ENCODE data around the gene ETV1.

The ETV1 gene

DNA sequence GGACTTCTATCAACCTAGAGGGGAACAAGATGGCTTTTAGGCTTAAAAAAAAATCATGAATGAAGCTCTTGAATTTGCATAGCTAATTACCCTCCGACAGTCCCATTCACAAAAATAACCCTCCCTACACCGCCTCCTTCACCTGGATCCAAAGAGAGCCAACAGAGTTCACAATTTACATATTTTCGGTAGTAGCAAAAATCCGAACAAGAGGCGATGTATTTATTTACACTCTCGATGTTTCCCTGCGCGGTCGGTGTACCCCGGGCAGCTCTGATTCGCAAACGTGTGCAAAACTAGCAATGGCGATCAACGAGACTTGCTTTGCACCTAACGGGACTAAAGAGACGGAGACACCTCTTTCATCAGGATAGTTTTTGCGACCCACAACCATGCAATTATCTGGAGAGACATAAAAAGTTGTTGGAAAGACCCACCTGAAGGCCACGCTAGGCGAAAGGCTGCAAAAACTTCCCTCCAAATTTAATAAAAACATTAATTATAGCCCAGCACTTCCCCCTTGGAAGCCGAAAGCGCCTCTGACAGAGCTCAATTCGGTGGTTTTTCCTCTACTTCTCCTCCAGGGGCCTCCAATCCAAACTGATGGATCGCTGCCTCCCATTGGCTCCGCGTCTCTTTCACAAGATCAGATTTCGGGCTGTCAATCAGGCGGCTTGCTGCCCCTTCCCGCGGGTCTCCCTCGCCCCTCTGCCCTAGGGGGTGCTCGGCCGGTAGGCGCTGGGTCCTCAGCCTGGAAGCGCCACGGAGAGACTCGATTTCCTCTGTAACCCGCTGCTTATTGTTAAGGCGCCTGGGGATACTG, at the start of gene ETV1:
Gene ETV1 (minus strand): TSS at position 541 of the 823 bp plus-strand sequence. CDS start 614 bp downstream, outside the sequence.
- peak within 1 kb of the TSS; percentile 86 for H3K9ac ChIP-seq (ENCODE audit: low read length)
- no peaks in the 10 kb centered on the region for H3K9me3 ChIP-seq (ENCODE audit: control insufficient read depth, low read length)
- no peaks in the 10 kb centered on the region for H3K27me3 ChIP-seq (replicated peaks; ENCODE audit: control insufficient read depth, insufficient read depth, low read length)
- peak within 1 kb of the TSS; percentile 93 for H3K4me3 ChIP-seq (ENCODE audit: low read length)
- H3K4me1 ChIP-seq (ENCODE audit: control insufficient read depth, insufficient read depth, low read length): peaks cover 29% of the 10 kb centered on the region
- DNase-seq (ENCODE audit: low read depth): peak; percentile 92
- no peaks in the 10 kb centered on the region for H3K36me3 ChIP-seq (ENCODE audit: control insufficient read depth, insufficient read depth, low read length, severe bottlenecking)

DNA sequence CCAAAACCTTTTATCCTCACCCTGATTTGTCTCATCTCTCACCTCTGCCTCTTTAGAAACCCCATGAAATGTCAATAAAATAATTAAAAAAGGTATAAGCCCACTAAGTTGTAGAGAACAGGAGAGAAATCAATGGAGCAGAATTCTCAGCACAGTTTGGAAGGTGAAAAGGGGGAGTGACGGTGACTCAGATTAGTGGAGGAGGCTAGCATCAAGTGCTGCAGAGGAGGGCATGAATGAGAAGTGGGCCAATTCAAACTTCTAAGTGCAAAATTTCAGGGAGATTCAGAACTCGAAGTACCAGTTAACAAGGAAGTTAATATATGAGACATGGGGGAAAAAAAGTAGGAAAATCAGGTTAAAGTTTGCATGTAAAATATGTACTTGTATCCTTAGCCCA, 34.9 kb upstream of the ETV1 start:
- H3K9ac ChIP-seq (ENCODE audit: low read length): no peak overlapping the region
- H3K36me3 ChIP-seq (ENCODE audit: control insufficient read depth, insufficient read depth, low read length, severe bottlenecking): no peaks in the 10 kb centered on the region
- no peaks in the 10 kb centered on the region for H3K27me3 ChIP-seq (replicated peaks; ENCODE audit: control insufficient read depth, insufficient read depth, low read length)
- no peak for DNase-seq (ENCODE audit: low read depth)
- H3K9me3 ChIP-seq (ENCODE audit: control insufficient read depth, low read length): peaks cover 8% of the 10 kb centered on the region
- no peaks in the 10 kb centered on the region for H3K4me1 ChIP-seq (ENCODE audit: control insufficient read depth, insufficient read depth, low read length)
- no peak overlapping the region for H3K4me3 ChIP-seq (ENCODE audit: low read length)

DNA sequence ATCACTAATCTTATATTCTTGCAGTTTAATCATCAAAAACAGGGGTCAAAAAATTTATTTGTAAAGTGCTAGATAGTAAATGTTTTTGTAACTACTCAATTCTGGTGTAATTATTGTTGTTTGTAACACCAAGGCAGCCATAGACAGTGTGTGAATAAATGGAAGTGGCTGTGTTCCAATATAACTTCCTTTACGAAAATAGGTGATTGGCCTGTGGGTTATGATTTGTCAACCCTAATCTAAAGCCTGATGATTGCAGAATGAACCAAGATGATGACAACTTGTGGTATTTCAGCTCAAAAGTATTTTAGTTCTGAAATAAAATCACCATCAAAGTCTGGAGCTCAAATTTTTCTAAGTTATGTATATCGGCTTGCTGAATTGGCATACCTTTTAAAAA, 34.4 kb upstream of the ETV1 start:
- no peak for DNase-seq (ENCODE audit: low read depth)
- Histone ChIP-seq H3K4me1 (ENCODE audit: control insufficient read depth, insufficient read depth, low read length) (no peaks in the 10 kb centered on the region), H3K4me3 (ENCODE audit: low read length) (no peak overlapping the region), H3K9me3 (ENCODE audit: control insufficient read depth, low read length) (peaks cover 12% of the 10 kb centered on the region), H3K27me3 (replicated peaks; ENCODE audit: control insufficient read depth, insufficient read depth, low read length) (no peaks in the 10 kb centered on the region), H3K36me3 (ENCODE audit: control insufficient read depth, insufficient read depth, low read length, severe bottlenecking) (no peaks in the 10 kb centered on the region), H3K9ac (ENCODE audit: low read length) (no peak overlapping the region)

DNA sequence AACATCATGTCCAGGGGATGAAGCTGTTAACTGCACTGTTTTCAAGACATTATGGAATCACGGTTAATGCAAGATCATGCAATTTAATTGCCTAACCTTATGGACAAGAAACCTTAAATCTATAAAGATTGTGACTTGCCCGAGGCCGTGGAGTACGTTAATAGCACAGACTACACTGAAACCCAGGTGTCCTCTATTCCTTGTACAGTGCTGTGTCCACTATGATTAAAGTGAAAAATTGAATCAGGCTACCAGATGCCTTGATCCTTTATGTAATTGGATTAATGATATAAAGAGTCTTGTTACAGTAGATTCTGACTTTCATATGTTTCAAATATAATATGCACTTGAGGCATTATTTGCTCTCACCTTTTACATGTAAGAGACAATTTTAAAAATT, 33.9 kb upstream of the ETV1 start:
- no peak for DNase-seq (ENCODE audit: low read depth)
- no peak overlapping the region for H3K4me3 ChIP-seq (ENCODE audit: low read length)
- no peaks in the 10 kb centered on the region for H3K27me3 ChIP-seq (replicated peaks; ENCODE audit: control insufficient read depth, insufficient read depth, low read length)
- H3K36me3 ChIP-seq (ENCODE audit: control insufficient read depth, insufficient read depth, low read length, severe bottlenecking): no peaks in the 10 kb centered on the region
- no peaks in the 10 kb centered on the region for H3K4me1 ChIP-seq (ENCODE audit: control insufficient read depth, insufficient read depth, low read length)
- H3K9me3 ChIP-seq (ENCODE audit: control insufficient read depth, low read length): peaks cover 12% of the 10 kb centered on the region
- H3K9ac ChIP-seq (ENCODE audit: low read length): no peak overlapping the region

DNA sequence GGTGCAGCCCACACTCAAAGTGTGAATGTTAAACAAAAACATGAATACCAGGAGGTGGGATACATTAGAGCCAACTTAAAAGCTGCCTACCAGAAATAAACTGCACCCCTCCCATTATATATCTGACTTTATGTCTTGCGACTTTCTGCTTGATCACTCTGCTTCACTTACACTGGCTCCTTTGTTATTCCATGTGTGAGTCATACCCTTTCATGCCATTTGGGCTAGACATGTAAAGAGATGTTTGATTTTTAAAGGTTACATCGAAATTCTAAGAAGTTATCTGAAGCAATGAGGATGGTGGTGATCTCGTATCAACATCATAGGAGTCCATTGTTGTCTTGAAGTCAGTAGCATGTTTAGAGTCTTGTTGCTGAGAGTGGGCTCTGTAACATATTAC, 31.6 kb upstream of the ETV1 start:
- Histone ChIP-seq H3K9ac (ENCODE audit: low read length) (no peak overlapping the region), H3K36me3 (ENCODE audit: control insufficient read depth, insufficient read depth, low read length, severe bottlenecking) (no peaks in the 10 kb centered on the region), H3K4me1 (ENCODE audit: control insufficient read depth, insufficient read depth, low read length) (no peaks in the 10 kb centered on the region), H3K4me3 (ENCODE audit: low read length) (no peak overlapping the region), H3K9me3 (ENCODE audit: control insufficient read depth, low read length) (peaks cover 12% of the 10 kb centered on the region), H3K27me3 (replicated peaks; ENCODE audit: control insufficient read depth, insufficient read depth, low read length) (no peaks in the 10 kb centered on the region)
- peak; percentile 53 for DNase-seq (ENCODE audit: low read depth)

DNA sequence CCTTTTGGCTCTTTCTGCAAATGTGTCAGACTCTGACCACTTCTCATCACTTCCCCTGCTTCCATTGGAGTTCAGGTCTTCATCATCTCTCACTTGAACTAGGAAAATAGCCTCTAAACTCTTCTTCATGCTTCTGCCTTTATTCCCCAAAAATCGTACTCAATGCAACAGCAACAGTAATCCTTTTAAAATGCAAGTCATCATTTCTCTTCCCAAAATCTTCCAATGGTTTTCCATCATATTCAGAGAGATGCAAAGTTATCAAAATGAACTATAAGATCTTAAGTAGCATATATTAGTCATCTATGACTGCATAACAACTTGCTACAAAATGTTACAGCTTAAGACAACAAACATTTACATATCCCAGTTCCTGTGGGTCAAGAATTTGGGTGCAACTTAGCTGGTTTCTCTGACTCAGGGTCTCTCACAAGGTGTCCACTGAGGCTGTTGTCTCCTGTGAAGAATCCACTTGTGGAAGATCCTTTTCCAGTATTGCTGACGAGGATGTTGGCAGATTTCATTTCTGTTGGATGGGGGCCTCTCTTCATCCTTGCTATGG, 31.0 kb upstream of the ETV1 start:
- peak; percentile 2 for DNase-seq (ENCODE audit: low read depth)
- H3K4me1 ChIP-seq (ENCODE audit: control insufficient read depth, insufficient read depth, low read length): no peaks in the 10 kb centered on the region
- no peaks in the 10 kb centered on the region for H3K27me3 ChIP-seq (replicated peaks; ENCODE audit: control insufficient read depth, insufficient read depth, low read length)
- no peaks in the 10 kb centered on the region for H3K36me3 ChIP-seq (ENCODE audit: control insufficient read depth, insufficient read depth, low read length, severe bottlenecking)
- H3K4me3 ChIP-seq (ENCODE audit: low read length): no peak overlapping the region
- no peak overlapping the region for H3K9ac ChIP-seq (ENCODE audit: low read length)
- H3K9me3 ChIP-seq (ENCODE audit: control insufficient read depth, low read length): peaks cover 12% of the 10 kb centered on the region

DNA sequence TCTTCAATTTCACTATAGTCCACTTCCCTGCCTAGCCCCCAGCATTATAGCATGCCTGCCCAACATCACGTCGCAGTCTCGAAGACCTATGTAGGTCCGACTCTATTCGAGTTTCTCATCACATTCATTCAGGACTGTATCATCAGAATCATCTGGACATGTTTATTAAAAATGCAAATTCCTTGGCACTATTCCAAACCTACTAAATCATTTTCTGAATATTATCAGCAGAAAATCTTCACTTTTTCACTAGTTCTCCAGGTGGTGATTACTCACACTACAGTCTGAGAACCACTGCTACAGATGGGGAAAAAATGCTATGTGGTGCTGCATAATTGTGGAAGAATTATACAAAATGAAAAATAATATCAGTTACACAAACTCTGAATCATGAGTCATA, 29.3 kb upstream of the ETV1 start:
- no peak for DNase-seq (ENCODE audit: low read depth)
- H3K4me3 ChIP-seq (ENCODE audit: low read length): no peak overlapping the region
- H3K9me3 ChIP-seq (ENCODE audit: control insufficient read depth, low read length): peaks cover 12% of the 10 kb centered on the region
- no peaks in the 10 kb centered on the region for H3K27me3 ChIP-seq (replicated peaks; ENCODE audit: control insufficient read depth, insufficient read depth, low read length)
- H3K4me1 ChIP-seq (ENCODE audit: control insufficient read depth, insufficient read depth, low read length): no peaks in the 10 kb centered on the region
- no peak overlapping the region for H3K9ac ChIP-seq (ENCODE audit: low read length)
- H3K36me3 ChIP-seq (ENCODE audit: control insufficient read depth, insufficient read depth, low read length, severe bottlenecking): no peaks in the 10 kb centered on the region

DNA sequence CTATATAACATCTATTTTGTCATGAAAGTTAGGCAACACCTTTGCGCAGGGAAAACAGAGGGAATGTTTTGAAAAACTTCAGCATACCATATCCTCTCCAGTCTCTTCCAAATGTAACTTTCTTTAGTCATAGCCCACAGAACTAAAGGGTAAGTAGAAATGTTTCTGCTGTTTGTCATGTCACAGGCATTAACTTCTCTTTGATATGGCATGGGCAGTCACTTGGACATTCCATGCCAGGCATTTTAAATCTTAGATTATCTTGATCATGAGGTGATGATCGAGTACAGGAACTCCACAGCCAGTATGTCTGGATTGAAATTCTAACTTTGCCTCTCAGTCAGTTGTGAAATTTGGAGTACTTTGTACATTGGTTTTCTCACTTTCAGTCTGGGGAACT, 27.5 kb upstream of the ETV1 start:
- no peaks in the 10 kb centered on the region for H3K4me1 ChIP-seq (ENCODE audit: control insufficient read depth, insufficient read depth, low read length)
- DNase-seq (ENCODE audit: low read depth): peak; percentile 40
- H3K36me3 ChIP-seq (ENCODE audit: control insufficient read depth, insufficient read depth, low read length, severe bottlenecking): no peaks in the 10 kb centered on the region
- no peak overlapping the region for H3K4me3 ChIP-seq (ENCODE audit: low read length)
- peaks cover 12% of the 10 kb centered on the region for H3K9me3 ChIP-seq (ENCODE audit: control insufficient read depth, low read length)
- H3K27me3 ChIP-seq (replicated peaks; ENCODE audit: control insufficient read depth, insufficient read depth, low read length): no peaks in the 10 kb centered on the region
- no peak overlapping the region for H3K9ac ChIP-seq (ENCODE audit: low read length)

DNA sequence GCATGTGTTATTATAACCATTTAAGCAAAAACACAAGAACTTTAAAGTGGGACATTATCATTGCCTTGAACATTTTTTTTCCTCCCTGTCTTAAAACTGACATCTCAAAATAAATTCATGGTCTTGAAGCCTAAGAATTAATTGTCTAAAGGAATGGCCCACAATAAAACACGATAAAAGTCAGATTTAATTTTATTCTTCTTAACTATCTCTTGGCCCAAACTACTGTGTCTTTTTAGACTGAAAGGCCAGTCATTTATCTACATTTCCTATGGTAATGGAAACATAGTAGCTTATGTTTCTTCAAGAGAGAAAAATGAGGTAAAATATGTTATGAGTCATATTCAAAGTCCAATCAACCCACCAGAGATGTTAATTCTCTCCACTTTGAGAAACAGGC, 24.4 kb upstream of the ETV1 start:
- peak; percentile 16 for DNase-seq (ENCODE audit: low read depth)
- no peaks in the 10 kb centered on the region for H3K36me3 ChIP-seq (ENCODE audit: control insufficient read depth, insufficient read depth, low read length, severe bottlenecking)
- no peak overlapping the region for H3K9ac ChIP-seq (ENCODE audit: low read length)
- H3K4me3 ChIP-seq (ENCODE audit: low read length): no peak overlapping the region
- H3K27me3 ChIP-seq (replicated peaks; ENCODE audit: control insufficient read depth, insufficient read depth, low read length): no peaks in the 10 kb centered on the region
- H3K4me1 ChIP-seq (ENCODE audit: control insufficient read depth, insufficient read depth, low read length): no peaks in the 10 kb centered on the region
- no peaks in the 10 kb centered on the region for H3K9me3 ChIP-seq (ENCODE audit: control insufficient read depth, low read length)

DNA sequence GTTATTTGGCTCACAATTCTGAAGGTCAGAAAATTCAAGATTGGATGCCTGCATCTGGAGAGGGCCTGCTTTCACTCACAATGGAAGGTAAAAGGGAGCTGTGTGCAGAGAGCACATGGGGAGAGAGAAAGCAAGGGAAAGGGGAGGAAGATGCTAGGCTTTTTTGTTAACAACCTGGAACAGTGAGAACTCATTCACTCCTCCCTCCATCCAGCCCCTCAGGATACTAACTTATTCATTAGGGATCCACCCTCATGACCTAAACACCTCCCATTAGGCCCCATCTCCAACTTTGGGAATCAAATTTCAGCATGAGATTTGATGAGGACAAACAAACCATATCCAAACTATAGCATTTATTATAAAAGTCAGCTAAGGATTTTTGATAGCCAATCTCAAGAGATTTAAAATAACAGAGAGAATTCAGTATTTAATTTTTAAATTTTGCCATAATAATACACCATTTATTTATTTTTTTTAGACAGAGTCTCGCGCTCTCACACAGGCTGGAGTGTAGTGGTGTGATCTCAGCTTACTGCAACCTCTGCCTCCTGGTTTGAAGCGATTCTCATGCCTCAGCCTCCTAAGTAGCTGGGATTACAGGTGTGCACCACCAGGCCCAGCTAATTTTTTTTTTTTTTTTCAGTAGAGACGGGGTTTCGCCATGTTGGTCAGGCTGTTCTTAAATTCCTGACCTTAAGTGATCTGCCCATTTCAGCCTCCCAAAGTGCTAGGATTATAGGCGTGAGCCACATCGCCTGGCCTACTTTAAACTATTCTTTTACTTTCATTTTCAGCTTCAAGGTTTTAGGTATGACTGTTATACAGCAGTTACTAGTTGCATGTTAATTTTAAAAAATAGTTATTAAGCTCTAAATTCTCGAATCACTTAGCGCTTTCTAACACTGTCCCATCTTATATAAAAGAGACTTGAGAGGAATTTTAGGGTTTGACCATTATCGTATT, 20.3 kb upstream of the ETV1 start:
- H3K9me3 ChIP-seq (ENCODE audit: control insufficient read depth, low read length): no peaks in the 10 kb centered on the region

DNA sequence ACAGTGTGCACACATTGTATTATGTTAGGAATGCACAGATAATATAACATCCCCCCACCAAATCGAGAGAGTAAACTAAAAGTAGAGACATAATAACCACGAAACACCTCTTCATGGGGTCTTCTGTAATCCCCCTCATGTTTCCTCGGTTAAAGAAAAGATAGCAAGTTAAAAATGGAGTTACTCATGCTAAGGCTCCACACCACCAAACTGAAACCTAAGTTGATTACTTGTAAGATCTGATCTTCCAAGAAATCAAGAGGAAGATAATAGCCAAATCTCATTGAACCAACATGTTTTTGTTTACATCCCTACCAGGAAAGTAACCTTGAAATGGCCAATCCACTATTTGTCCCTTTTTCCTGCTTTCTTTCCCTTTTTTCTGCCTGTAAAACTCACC, 11.7 kb upstream of the ETV1 start:
- H3K4me1 ChIP-seq (ENCODE audit: control insufficient read depth, insufficient read depth, low read length): peaks cover 16% of the 10 kb centered on the region
- no peak for DNase-seq (ENCODE audit: low read depth)
- no peaks in the 10 kb centered on the region for H3K9me3 ChIP-seq (ENCODE audit: control insufficient read depth, low read length)
- no peak overlapping the region for H3K4me3 ChIP-seq (ENCODE audit: low read length)
- no peaks in the 10 kb centered on the region for H3K36me3 ChIP-seq (ENCODE audit: control insufficient read depth, insufficient read depth, low read length, severe bottlenecking)
- no peaks in the 10 kb centered on the region for H3K27me3 ChIP-seq (replicated peaks; ENCODE audit: control insufficient read depth, insufficient read depth, low read length)
- no peak overlapping the region for H3K9ac ChIP-seq (ENCODE audit: low read length)

More for the DNA sequence above, 20.3 kb upstream of the ETV1 start:
- no peak for DNase-seq (ENCODE audit: low read depth)
- Histone ChIP-seq H3K27me3 (replicated peaks; ENCODE audit: control insufficient read depth, insufficient read depth, low read length) (no peaks in the 10 kb centered on the region), H3K36me3 (ENCODE audit: control insufficient read depth, insufficient read depth, low read length, severe bottlenecking) (no peaks in the 10 kb centered on the region), H3K9ac (ENCODE audit: low read length) (no peak overlapping the region), H3K4me3 (ENCODE audit: low read length) (no peak overlapping the region), H3K4me1 (ENCODE audit: control insufficient read depth, insufficient read depth, low read length) (no peaks in the 10 kb centered on the region)
